ENCODE results near the gene SBNO2.

Gene SBNO2

DNA sequence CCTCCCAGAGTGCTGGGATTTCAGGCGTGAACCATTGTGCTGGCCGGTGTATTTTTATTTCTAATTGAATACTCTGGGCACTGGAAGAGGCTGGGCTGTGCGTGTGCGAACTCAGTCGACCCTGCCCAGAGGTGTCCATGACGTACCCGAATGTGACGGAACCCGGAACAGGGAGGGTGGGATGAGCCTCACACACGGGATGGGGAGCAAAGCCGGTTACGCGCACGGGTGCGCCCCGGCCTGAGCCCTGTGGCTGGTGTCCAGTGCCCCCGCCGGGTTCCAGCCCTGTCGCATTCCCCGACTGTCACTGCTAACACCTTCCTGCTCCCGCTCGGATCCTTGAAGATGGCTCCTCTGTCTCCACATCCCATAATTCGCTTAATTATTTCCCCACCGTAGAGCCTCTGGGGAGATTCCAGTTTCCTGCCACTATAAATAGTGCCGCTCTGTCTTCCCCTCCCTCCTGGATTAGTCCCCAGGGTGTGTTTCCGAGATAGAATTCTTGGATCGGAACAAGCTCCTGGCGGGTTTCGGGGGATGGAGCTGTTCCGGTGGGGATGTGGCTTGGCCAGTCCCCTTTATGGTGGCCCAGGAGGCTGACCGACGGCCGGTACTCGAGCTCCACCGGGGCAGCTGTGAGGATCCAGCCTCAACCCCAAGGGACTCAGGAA lies 22.0 kb downstream of the SBNO2 start:
- DNase-seq: no peak

DNA sequence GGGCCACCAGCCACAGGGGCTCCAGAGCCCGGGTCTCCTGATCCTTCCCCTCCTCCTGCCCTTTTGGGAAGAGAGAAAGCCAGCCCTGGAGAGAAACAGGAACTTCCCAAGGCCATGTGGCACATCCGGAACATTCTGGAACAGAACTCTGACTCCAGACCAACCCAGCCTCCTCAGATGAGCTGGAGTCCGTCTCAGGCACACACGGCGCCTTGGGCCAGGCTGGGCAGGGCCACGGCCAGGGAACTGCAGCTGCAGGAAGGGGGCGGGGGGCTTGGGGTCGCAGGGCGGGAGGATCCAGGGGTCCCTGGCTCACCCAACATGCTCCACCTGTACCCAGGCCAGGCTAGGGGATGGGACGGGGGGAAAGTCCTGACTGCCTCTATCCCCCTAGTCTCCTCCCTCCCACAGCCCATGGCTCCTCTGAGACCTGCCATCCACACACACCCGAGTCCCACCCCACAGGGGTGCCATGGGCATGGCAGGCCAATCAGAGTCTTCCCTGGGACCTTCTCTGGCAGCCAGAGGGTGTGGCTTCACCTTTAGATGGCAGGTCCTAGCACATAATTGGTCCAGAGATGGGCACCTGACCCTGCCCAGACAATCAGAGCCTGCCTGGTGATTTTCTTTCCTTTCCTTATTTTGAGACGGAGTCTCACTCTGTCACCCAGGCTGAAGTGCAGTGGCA lies 22.9 kb downstream of the SBNO2 start:
- no peak for DNase-seq

DNA sequence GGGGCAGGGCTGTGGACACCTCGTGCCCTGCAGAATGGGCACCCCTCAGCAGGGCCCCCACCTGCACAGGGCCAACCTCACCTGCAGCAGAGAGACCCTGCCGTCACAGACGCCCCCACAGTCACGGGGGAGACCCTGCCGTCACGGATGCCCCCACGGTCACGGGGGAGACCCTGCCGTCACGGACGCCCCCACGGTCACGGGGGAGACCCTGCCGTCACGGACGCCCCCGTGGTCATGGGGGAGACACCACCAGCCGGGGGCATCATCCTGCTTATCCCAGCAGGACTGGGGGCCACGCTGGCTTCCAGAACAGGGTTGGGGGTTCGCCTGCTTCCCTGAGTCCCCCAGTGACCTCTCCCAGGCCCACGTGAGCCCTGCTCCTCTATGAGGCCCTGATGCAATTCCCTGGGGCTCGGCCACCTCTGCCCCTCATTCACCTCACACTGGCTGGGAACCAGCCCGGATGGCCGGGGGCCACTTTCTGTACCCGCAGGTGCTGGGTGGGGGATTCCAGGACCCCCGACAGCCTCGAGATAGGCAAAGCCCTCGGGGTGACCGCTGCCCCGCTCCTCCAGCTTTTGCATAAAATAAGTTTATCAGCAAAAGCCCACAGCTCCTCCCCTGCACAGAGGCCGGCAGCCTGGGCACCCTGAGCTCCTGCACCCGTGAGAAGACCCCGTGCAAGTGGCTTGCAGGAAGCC lies 23.6 kb downstream of the SBNO2 start:
- DNase-seq: no peak

DNA sequence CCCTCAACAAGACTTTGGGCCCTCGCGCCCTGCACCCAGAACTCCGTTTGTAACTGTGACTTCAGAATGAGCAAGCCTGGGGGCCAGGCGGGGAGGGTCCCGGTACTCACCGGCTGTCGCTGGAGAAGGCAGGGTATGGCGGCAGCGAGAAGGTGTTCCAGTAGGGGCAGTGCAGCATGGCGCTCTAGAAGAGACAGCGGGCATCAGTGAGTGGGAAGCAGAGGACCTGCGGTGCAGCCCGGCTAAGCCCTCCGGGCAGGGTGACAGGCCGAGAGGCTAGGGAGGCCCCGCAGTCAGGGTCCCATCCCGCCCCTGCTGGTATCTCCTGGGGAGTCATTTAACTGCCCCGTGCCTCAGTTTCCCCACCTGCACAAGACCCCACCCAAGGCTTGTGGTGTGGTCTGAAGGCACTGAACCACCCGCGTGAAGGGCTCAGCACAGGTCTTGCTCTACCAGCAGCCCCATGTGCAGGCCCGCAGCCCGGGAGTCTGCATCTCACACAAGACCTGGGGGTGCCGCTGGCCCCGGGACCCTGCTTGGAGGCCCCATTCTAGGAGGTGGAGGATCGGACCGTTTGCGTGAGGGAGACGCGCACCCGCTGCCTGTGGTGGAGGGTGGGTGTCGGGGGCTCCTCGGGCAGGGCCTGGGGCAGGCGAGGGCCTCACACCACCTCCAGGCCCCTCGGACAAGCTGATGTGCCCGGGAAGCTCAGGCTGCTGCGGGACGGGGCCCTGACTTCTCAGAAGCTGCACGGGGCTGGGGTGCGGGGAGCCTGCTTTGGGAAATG lies 24.6 kb downstream of the SBNO2 start:
- DNase-seq: no peak

DNA sequence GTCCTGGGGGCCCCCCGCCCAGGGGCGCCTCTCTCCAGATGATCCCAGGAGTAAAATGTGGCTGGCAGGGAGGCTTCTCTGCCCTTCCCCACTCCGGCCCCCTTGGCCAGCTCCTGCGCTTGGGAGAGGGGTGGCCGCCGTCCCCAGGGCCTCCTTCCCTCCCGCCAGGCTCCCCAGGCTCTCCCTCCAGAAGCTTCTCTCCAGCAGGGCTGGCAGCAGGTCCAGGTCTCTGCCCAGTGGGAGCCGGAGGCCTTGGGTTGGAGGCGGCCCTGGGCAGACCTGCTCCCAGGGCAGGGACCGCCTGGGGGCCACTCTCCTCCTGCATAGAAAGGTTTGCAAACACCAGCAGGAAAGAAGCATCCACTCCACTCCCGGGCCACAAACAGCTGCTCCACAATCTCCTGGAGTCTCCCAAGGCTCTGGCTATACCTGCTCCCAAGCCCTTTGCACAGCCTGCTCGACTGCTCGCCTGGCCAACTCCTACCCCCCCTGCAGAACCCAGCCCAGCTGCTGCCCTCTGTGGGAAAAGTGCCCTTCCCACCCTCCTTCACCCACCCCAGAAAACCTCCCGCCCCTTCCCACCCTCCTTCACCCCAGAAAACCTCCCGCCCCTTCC lies 26.0 kb downstream of the SBNO2 start:
- DNase-seq: no peak

DNA sequence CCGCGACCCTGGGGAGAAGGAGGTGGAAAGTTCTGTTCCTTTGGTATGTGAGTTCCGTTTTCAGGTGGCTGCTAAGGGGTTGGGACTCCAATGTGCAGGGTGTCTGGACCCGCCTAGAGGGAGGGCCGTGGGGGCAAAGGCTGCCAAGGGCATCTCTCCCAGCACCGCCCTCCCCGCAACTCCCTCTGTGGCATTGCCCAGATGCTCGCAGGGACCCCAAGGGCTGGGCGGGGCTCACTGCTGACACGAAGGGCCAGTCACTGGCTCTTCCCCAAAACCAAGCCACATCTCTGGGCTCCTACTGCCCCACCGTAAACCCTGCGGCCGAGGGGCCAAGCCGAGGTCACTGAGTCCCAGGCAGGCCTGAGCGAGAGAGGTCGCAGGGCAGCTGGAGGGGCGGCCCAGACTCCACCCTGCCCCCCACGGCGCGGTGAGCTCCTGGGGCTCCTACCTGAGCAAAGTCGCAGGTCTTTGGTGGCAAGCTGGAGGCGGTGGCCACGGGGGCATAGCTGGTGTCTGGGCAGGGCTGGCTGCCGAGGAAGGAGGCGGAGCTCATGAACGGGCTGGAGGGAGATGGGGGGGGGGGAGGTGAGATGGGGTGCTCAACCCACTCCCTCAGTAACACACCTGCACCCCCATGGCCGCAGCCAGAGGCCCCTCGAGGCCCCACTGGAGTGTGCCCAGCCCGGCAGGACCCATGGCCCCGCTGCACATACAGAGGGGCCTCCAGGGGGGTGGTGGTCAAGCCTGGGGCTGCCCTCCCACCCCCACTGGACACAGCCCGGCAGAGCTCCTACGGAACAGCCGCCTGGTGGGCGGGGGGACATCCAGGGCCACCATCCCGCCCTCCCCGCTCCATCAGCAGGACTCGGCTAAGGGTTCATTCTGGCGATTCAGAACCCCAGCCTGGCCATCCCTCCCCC lies 26.9 kb downstream of the SBNO2 start:
- DNase-seq: no peak

DNA sequence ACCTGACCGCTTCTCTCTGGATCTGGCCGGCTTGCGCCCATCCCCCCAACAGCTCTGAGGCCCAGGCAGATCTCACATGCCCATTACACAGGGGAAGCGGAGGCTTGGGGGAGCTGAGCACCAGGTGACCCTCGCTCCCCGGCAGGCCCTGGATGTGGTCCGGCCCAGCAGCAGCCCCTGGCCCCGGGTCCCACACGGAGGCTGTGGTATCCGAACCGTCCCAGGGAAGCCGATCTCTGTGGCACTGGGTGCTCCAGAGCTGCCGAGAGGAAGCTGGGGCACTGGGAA lies 27.7 kb downstream of the SBNO2 start:
- DNase-seq: no peak

DNA sequence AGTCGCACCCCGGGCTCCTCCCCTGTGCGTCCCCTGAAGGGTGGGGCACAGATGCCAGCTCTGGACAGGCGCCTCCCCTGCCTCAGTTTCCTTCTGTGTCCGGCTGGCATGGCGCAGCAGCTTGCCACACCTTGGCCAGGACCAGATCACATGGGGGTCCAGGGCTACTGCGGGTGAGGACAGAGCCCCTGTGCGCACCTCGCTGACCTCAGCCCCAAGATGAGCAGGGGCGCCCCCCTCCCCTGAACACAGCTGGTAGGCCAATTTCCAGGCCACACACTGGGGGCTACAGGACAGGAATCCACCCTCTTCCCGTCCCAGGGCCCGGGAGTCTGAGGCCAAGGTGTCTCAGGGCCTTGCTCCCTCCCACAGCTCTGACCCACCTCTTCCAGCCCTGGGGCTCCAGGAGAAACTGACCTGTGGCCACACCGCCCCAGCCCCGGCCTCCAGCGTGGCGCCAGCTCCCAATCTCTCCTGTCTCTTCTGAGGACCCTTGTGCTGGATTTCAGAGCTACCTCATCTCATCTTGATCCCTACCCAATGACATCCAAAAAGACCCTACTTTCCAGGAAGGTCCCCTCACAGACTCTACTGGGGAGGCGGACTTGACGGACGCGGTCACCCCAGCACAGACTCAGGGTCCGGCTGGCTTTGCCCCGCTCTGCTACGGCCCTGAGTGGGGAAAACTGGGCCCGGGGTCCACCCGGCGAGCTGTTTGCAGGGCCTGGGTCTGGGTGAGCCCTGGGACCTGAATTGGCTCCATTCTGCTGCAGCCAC lies 28.2 kb downstream of the SBNO2 start:
- DNase-seq: no peak

DNA sequence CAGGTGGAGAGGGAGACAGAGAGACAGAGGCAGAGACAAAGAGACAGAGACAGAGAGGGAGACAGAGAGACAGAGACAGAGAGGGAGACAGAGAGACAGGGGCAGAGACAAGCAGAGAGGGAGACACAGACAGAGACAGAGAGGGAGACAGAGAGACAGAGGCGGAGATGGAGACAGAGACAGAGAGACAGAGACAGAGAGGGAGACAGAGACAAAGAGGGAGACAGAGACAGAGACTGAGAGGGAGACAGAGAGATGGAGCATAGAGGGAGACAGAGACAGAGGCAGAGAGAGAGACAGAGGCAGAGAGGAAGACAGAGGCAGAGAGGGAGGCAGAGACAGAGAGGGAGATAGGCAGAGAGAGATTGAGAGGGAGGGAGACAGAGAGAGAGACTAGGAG lies 29.3 kb downstream of the SBNO2 start:
- DNase-seq: no peak

DNA sequence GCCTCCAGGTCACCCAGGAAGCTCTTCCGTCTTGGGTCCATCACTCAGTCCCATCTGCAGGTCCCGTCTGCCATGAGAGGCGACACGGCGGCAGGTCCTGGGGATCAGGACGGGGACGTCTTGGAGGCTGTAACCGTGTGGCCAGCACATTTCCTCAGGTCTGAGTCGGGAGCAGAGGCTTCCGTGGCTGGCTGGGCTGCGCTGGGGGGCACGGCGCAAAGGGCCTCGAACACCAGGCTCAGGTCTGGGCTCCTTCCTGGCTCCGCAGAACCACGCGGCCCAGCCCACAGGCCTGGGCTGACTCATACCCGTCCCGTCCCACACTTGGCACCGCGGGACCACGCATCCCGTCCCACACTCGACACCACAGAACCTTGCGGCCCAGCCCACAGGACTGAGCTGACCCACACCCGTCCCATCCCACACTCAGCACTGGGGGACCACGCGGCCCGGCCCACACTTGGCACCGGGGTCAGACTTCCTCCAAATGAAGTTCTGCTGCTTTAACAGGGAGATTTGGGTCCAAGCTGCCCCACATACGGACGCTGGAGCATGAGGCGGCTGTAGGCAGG lies 30.2 kb downstream of the SBNO2 start:
- no peak for DNase-seq

DNA sequence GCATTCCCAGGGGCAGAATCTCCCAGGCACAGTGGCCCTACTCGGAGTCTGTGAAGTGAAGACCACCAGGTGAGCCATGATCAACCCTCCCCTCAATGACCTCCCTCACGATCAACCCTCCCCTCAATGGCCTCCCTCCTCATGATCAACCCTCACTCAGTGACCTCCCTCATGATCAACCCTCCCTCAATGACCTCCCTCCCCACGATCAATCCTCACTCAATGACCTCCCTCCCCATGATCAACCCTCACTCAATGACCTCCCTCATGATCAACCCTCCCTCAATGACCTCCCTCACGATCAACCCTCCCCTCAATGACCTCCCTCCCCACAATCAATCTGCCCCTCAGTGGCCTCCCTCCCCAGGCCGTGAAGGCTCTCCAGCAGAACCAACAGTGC lies 32.1 kb downstream of the SBNO2 start:
- DNase-seq: no peak

DNA sequence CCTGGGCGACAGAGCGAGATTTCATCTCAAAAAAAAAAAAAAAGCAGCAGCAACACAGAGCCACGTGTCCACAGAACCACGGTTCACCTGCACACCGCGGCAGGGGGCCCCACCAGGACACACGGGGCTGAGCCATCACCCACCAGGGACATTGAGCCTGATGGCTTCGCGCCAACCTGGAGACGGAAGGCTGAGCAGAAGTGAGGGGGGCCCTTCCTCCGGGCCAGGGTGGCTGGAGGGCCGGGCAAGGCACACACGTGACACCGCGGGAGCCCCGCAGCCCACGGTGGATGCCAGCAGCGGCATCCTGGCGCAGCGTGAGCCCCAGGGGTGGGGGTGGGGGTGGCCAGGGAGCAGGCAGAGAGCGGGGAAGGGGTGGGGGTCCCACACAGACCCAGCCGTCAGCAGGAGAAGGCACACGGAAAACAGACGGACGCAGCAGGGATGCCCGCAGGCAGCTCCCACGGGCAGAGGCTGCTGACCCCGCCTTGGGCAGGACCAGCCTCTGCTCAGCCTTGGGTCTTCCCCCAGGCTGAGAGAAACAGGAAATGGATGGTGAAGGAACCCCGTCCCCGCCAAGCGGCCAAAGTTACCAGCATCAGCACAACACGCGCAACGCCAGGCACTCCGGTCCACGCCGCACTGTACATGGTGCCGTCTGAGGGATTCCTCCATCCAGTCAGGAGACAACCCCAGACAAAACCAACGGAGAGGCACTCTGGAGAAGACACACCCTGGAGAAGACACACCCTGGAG lies 33.6 kb downstream of the SBNO2 start:
- no peak for DNase-seq

DNA sequence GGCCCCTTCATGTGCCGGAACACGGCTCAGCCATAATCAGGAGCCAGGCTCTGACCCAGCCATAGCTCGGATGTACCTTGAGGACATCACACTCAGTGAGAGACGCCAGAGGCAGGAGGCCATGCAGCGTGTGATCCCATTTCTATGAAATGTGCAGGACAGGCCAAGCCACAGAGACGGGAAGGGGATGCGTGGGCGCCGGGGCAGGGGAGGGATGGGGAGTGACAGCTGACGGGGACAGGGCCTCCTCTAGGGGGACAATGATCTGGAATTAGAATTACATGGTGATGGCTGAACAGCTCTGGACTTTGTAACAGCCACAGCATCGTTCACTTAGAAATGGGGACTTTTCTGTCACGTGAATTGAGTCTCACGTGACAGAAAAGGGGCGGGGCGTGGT lies 34.9 kb downstream of the SBNO2 start:
- DNase-seq: no peak

DNA sequence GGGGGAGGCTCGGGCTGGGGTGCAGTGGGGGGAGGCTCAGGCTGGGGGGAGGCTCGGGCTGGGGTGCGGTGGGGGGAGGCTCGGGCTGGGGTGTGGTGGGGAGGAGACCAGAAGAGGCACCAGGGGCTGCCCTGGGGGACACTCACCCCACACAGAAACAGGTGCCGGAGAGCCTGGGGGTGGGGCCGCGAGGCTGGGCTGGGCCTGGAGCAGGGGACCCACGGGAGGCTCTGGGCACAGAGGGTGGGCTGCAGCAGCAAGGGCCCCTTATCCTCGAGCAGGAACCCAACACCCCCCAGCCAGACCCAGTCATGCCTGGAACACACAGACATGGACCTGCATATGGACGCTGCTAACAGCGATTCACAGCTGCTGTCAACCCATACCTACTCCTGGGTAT lies 35.9 kb downstream of the SBNO2 start:
- no peak for DNase-seq

DNA sequence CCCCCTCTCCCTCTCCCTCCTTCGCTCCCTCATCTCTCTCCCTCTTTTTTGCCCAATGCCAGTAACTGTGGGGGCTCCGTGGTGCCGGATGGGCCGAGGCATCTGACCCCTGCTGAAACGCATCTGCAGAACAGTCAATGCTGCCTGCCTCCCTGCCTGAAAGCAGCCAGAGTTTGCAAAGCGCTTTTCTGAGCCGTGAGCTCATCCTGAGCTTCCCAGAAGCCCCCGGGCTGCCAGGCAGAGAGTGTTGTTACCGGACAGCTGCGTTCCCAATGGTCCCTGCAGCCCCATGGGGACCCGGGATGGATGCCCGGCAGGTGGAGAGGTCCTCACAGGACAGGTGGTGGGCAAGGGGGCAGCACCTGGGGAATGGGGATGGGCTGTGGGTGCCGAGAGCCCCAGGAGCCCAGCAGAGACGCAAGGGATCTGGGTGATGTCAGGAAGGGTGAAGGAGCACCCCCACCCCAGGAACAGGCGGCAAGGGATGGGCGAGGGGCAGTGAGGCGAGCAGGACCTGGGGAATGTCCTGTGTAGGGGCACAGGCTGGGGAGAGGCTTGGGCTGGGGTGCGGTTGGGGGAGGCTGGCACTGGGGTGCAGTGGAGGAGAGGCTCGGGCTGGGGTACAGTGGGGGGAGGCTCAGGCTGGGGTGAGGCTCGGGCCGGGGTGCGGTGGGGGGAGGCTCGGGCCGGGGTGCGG lies 37.3 kb downstream of the SBNO2 start:
- DNase-seq: no peak

DNA sequence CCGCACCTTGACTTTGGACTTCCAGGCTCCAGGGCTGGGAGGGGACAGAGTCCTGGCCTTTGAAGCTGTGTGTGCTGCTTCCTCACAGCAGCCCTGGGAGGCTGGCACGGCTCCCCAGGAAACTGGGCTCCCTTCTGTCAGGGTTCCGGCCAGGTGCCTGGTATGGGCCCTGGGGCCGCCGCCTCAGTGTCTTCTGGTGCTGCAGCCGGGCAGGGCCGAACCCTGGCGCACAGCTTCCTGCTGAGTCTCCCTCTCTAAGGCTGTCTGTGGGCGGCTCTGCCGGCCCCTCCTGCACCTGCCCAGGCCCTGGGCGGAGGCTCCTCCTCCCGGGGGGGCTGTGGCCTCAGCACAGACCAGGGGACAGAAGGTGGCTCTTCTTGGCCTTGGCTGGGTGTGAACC lies 37.9 kb downstream of the SBNO2 start:
- no peak for DNase-seq

DNA sequence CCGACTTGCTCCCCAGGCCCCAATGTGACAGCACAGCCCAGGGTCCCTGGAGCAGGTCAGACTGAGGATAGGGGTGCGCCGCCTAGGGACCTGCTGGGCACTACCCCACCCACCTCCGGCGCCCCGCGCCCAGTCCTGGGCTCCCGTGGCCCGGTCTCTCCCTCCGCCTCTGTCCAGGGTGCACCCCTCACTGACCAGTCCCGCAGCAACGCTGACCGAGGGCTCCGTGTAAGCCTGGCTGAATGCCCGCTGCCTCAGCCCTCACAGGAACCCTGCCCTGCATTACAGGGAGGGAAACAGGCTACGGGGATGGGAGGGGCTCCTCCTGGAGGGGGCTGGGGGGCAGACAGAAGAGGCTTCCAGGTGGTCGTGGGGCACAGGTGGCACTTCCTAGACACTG lies 38.6 kb downstream of the SBNO2 start:
- no peak for DNase-seq

DNA sequence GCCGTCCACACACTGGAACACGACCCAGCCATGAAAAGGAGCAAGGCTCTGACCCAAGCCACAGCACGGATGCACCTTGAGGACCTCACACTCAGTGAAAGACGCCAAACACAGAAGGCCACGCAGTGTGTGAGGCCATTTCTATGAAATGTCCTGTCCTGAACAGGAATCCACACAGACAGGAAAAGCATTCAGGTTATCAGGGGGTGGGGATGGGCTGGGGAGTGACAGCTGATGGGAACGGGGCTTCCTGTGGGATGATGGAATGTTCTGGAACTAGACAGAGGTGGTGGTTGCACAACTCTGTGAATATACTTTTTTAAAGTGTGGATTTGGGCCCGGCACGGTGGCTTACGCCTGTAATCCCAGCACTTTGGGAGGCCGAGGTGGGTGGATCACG lies 39.6 kb downstream of the SBNO2 start:
- no peak for DNase-seq

DNA sequence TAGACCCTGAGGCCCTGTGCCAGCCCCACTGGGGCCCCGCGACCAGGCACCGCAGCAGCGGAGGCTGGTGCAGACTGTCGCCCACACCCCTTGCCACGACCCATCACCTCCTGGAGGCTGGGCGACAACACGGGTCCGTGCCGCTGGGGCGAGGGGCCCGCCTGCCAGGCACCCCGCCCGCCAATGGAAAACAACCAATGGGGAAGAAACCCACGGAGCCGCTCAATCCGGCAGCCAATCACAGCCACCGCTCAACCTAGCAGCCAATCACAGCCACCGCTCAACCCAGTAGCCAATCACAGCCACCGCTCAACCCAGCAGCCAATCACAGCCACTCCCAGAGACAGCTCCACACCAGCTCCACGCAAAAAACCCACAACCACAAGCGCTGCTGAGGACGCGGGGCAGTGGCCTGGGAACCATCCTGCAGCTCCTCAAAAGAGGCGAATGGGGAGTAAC lies 40.6 kb downstream of the SBNO2 start:
- peak; percentile 62 for DNase-seq
